ENCODE measurements around the gene MOV10. TPM values are rescaled to one million over a fixed set of nuclear protein-coding genes. Genes with fewer than 3 reads are reported as not detected.

Gene MOV10
- total and polyA plus RNA-seq, 2 donors (not counting 3 experiments of a cell fraction or from before 2014, with no cell fraction given), result 97.1 to 113 TPM

DNA sequence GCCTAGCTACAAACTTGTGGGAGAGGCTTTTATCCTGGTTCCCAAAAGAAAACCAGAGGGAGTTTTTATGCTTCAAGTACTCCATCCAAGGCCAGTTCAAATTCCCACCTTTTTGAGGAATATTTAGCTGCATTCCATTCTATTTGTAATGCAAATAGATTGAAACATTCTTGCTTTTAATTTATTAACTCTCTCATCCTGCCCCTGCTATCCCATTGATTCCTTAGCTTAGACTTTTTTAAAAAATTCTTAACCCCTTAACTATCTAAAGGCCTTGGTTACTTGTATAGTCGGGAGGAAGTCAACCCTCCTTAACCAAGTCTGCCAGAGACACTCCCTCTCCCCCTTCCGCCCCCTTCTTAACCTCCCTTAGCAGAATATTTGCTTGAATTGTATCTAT lies 2.5 kb upstream of the MOV10 start:
- TF ChIP-seq EZH2 (IDR thresholded peaks at IDR 0.05; ENCODE audit: borderline replicate concordance, low read depth, low read length, severe bottlenecking), result no peak
- no peak for TF ChIP-seq GATA2 (IDR thresholded peaks at IDR 0.05; ENCODE audit: insufficient read depth, insufficient read length, low read depth, low read length)
- no peak for TF ChIP-seq POLR2A (IDR thresholded peaks at IDR 0.05; ENCODE audit: low read depth, low read length)
- no peak for TF ChIP-seq MAX (IDR thresholded peaks at IDR 0.05; ENCODE audit: insufficient read depth, insufficient read length)
- no peak for TF ChIP-seq POLR2AphosphoS5 (IDR thresholded peaks at IDR 0.05; ENCODE audit: insufficient read depth, low read depth, low read length)
- TF ChIP-seq MYC (IDR thresholded peaks at IDR 0.05; ENCODE audit: low read depth, low read length), result no peak
- no peak for TF ChIP-seq FOS (IDR thresholded peaks at IDR 0.05; ENCODE audit: borderline replicate concordance, insufficient read depth, low read length)
- TF ChIP-seq JUN (IDR thresholded peaks at IDR 0.05; ENCODE audit: borderline replicate concordance, insufficient read depth, insufficient read length, low read depth), result no peak
- no peak for TF ChIP-seq CTCF (IDR thresholded peaks at IDR 0.05; ENCODE audit: extremely low read depth in 1 of 2, insufficient read depth in 1 of 2, low read depth in 1 of 2, low read length in 2 of 2)
- Histone ChIP-seq H3K27me3 (ENCODE audit: control insufficient read depth in 2 of 2, insufficient read depth in 2 of 2, low read length in 2 of 2) (no peaks in the 10 kb centered on the region), H3K4me1 (ENCODE audit: control insufficient read depth, extremely low read depth, insufficient read depth, low read length) (peaks cover 21% of the 10 kb centered on the region), H3K9ac (replicated peaks; ENCODE audit: extremely low read depth, insufficient read depth, low read length) (no peak overlapping the region), H4K20me1 (replicated peaks; ENCODE audit: control insufficient read depth, extremely low read depth, insufficient read depth, low read length) (no peaks in the 10 kb centered on the region), H3K9me3 (replicated peaks; ENCODE audit: control insufficient read depth, insufficient read depth, low read length) (no peaks in the 10 kb centered on the region), H3K9me1 (replicated peaks; ENCODE audit: control insufficient read depth, extremely low read depth, insufficient read depth, low read length) (no peaks in the 10 kb centered on the region), H2AFZ (ENCODE audit: low read depth, low read length) (no peak overlapping the region), H3K4me2 (ENCODE audit: insufficient read depth, low read length) (no peak overlapping the region), H3K27ac (ENCODE audit: insufficient read depth, low read depth, low read length) (no peak overlapping the region), H3K79me2 (ENCODE audit: control insufficient read depth, insufficient read depth, low read length) (peaks cover 14% of the 10 kb centered on the region), H3K4me3 (replicated peaks in 1 of 3; ENCODE audit: insufficient read depth in 1 of 3, low read depth in 1 of 3, low read length in 3 of 3) (no peak overlapping the region), H3K36me3 (ENCODE audit: control insufficient read depth in 2 of 2, extremely low read depth in 1 of 2, insufficient read depth in 2 of 2, low read length in 2 of 2) (peaks cover 3 to 18% of the 10 kb centered on the region in 2 experiments)
- no peak for FAIRE-seq
- dilution Hi-C loops (cut with MboI; ENCODE audit: extremely low pct_ligation_motif_present, low sequenced_read_pairs), result no loop called here
- no peak for DNase-seq (ENCODE audit: low read depth, low spot score)
- ChIA-PET CTCF (interaction anchor here (0.6 to 5.5 kb wide), 13 partner anchors 11 to 282 kb away, joined by 3 to 57 read pairs (median 14); partner anchors contain the start of genes CAPZA1, PPM1J, RHOC and ST7L), POLR2A (no interaction called here)
- no TSS peak for BruUV-seq (replicated peaks)
- intact Hi-C loops (cut with micrococcal nuclease), result no loop called here
